T-helper 9 cell (primary cell): Measurements from ENCODE around the gene AGBL2.

Source experiments
- DNase-seq: peaks from one replicate; pipeline ENCODE4 v3.0.0-alpha.2; 2020

AGBL2 gene

GRCh38 chr11:47628026-47628425 is 87.1 kb downstream of the AGBL2 start:
- no peak for DNase-seq

DNA sequence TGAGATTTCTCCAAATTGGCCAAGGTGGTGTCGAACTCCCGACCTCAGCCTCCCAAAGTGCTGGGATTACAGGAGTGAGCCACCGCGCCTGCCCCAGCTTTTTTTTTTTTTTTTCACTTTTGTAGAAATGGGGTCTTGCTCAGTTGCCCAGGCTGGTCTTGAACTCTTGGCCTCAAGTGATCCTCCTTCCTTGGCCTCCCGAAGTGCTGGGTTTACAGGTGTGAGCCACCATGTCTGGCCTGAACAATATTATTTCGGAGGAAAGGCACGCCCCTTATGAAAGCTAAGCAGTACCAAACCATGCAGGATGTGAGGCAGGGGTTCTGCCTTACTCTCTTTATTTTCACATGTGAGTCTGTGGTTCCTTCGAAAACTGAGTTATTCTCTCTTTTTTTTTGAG is 88.9 kb downstream of the AGBL2 start:
- DNase-seq = no peak

DNA sequence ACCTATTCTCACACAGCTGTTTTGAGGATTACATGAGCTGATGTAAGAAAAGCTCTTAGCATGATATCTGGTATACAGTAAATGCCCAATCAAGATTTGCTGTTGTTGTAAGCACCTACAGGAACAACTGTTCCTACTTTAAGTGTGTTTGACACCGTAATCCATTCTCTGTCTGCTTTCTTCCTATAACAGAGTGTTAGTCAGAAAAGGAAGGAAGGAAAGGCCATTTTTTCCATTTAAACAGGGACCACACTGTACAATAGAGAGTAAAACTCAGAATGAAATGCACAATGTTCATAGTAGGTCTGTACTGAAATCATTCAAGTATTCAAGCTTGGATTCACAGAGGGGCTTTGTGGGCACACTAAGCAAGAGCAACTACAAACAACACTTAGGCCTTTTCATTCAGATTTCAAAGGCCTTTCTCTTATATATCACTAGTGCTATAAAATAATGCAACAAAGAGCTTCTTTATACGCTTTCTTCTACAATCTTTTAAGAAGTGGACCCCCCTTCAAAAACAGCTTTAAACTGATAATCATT is 94.3 kb downstream of the AGBL2 start:
- no peak for DNase-seq

DNA sequence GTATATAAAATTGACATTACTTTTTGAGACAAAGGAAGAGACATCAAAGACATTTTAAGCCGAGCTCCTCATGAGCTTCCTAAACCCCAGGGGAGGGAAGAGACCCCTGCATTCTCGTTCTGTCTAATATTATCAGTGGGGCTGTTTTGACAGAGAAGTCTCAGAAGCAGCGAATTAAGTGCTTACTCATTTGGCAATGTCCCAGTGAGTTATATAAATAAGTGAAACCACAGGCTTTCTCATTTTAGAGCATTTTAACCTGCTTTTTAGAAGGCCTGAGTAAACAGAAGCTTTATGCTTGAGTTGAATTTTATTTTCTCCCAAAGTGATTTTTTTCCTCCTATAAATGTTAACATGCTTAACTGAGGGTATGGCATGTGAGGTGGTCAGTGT is 97.8 kb downstream of the AGBL2 start:
- no peak for DNase-seq

- no peak for DNase-seq
Observed at GRCh38 chr11:47616726-47617416, 98.3 kb downstream of the AGBL2 start.

DNA sequence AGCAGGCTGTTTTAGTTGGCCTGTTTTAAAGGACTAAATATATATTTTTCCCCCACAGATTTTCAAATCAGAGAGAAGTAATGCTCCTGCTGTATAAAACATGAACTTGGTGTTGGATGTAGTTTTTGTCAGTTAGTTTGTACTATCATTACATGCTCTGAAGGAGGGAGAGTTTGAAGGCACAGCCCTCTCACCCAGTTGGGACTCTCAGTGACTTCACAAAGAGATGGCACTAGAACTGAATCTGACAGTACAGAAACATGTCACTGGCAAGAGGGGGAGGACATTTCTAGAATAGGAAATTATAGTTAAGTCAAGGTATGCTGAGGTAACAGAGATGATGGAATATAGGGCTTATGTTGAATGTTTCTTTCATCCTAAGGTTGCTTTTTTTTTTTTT is 99.9 kb downstream of the AGBL2 start:
- no peak for DNase-seq

DNA sequence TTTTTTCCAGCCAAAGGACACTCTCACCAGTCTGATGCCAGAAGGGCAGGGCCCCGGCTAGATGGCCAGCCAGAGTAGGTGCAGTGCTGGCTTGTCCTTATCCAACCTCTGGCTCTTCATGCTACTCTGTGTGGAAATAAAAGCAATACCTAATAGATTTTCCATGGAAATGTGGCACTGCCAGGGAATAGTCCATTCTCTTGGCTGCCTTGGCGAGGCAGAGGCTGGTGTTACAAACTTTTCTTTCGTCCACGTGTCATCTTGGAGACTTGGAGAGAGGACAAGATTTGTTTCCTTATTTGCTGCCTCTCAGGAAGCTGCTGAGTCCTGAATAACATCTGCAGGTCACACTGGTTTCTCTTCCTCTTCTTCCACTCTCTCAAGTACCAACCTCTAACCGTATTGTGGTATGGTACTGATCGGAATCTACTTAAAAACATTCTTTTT is 103.8 kb downstream of the AGBL2 start:
- no peak for DNase-seq

GRCh38 chr11:47609675-47610074 is 105.5 kb downstream of the AGBL2 start:
- no peak for DNase-seq
